ENCODE results near the gene DDX54. TPM values are rescaled to one million over a fixed set of nuclear protein-coding genes. Genes with fewer than 3 reads are reported as not detected.
A peak's percentile ranks its signal among the peaks of the same experiment; 100 is the strongest.
"Not testable (repeated sequence)": the region's sequence is repeated elsewhere in the genome, so short reads cannot be mapped to it uniquely, and the experiment has no call there.

DDX54 gene
- total and polyA plus RNA-seq, 12 donors = 16.5 to 52.7 (median 37.5) TPM

- 74 to 75% methylated on average over 5 of the region's 5 CpGs for WGBS, 2 donors
- TF ChIP-seq CTCF (IDR thresholded peaks at IDR 0.05) = no peak
- peaks cover 0 to 20% (median 6%) of the 10 kb centered on the region in 9 donors for H3K4me1 ChIP-seq
- DNase-seq (no peak), ATAC-seq (no peak)
- no peak overlapping the region for H3K4me3 ChIP-seq
- intact Hi-C loops (cut with DNase I) = no loop called here
- no peak overlapping the region for H3K27ac ChIP-seq
- H3K36me3 ChIP-seq = no peaks in the 10 kb centered on the region
- H3K27me3 ChIP-seq = peaks cover 0 to 19% (median 5%) of the 10 kb centered on the region in 7 donors
- peaks cover 0 to 8% (median 0%) of the 10 kb centered on the region in 11 donors for H3K9me3 ChIP-seq
Observed at GRCh38 chr12:113144806-113145205, 40.5 kb downstream of the DDX54 start.

- no peak for ATAC-seq
- H3K27ac ChIP-seq = no peak overlapping the region
- no peak for TF ChIP-seq CTCF (IDR thresholded peaks at IDR 0.05)
- H3K4me1 ChIP-seq = peaks cover 0 to 20% (median 0%) of the 10 kb centered on the region in 9 donors
- no peak overlapping the region for H3K4me3 ChIP-seq
- no peak for DNase-seq
- no peaks in the 10 kb centered on the region for H3K36me3 ChIP-seq
- intact Hi-C loops (cut with DNase I) = no loop called here
- peaks cover 0 to 8% (median 0%) of the 10 kb centered on the region in 11 donors for H3K9me3 ChIP-seq
- H3K27me3 ChIP-seq = peaks cover 0 to 15% (median 0%) of the 10 kb centered on the region in 7 donors
- 89 to 94% methylated on average over 8 of the region's 8 CpGs for WGBS, 2 donors
Observed at GRCh38 chr12:113143959-113144358, 41.3 kb downstream of the DDX54 start.

- DNase-seq (no peak), ATAC-seq (peak in 5 of 8 donors; percentile 16 to 35 (median 27))
- WGBS, 2 donors = 64 to 76% methylated on average over 5 of the region's 5 CpGs
- Histone ChIP-seq H3K36me3 (no peaks in the 10 kb centered on the region), H3K27ac (peak overlapping the region in 1 of 10 donors; percentile 85), H3K4me3 (no peak overlapping the region), H3K27me3 (peaks cover 0 to 16% (median 0%) of the 10 kb centered on the region in 7 donors), H3K9me3 (peaks cover 0 to 8% (median 0%) of the 10 kb centered on the region in 11 donors), H3K4me1 (peaks cover 0 to 20% (median 0%) of the 10 kb centered on the region in 9 donors)
- no peak for TF ChIP-seq CTCF (IDR thresholded peaks at IDR 0.05)
- intact Hi-C loops (cut with DNase I) = no loop called here
Observed at GRCh38 chr12:113142886-113143332, 42.4 kb downstream of the DDX54 start.

GRCh38 chr12:113142173-113142885 lies 42.9 kb downstream of the DDX54 start:
- no peak for TF ChIP-seq CTCF (IDR thresholded peaks at IDR 0.05)
- H3K4me3 ChIP-seq = no peak overlapping the region
- 57 to 58% methylated on average over 17 of the region's 17 CpGs for WGBS, 2 donors
- peak overlapping the region in 1 of 10 donors; percentile 85 for H3K27ac ChIP-seq
- H3K27me3 ChIP-seq = peaks cover 0 to 20% (median 2%) of the 10 kb centered on the region in 7 donors
- H3K4me1 ChIP-seq = peaks cover 0 to 20% (median 0%) of the 10 kb centered on the region in 9 donors
- H3K9me3 ChIP-seq = peaks cover 0 to 6% (median 0%) of the 10 kb centered on the region in 11 donors
- H3K36me3 ChIP-seq = no peaks in the 10 kb centered on the region
- ATAC-seq (peak; percentile 31 to 75 (median 52)), DNase-seq (peak in 1 of 2 donors; percentile 38)
- intact Hi-C loops (cut with DNase I) = no loop called here

GRCh38 chr12:113141716-113142115 lies 43.6 kb downstream of the DDX54 start:
- H3K9me3 ChIP-seq; ATAC-seq; H3K4me3 ChIP-seq; DNase-seq; H3K36me3 ChIP-seq; intact Hi-C loops (cut with DNase I): not testable (repeated sequence)
- Histone ChIP-seq H3K4me1 (peaks cover 0 to 20% (median 0%) of the 10 kb centered on the region in 9 donors), H3K27ac (peak overlapping the region in 1 of 10 donors; percentile 85), H3K27me3 (peaks cover 0 to 26% (median 8%) of the 10 kb centered on the region in 7 donors)
- 72 to 73% methylated on average over 3 of the region's 3 CpGs for WGBS, 2 donors

All from heart right ventricle (tissue), 16 donors.